Activated gamma-delta T cell (primary cell): ENCODE results near the gene CEBPB.
"Not testable (repeated sequence)": the region's sequence is repeated elsewhere in the genome, so short reads cannot be mapped to it uniquely, and the experiment has no call there.

Experiments
- DNase-seq: peaks from one replicate; lab custom pipeline; 2025; lab: John Stamatoyannopoulos, UW

The CEBPB gene

GRCh38 chr20:50193199-50193835 lies 2.7 kb downstream of the CEBPB start:
- DNase-seq = no peak

- DNase-seq = no peak
Measured at GRCh38 chr20:50193836-50194421, 3.3 kb downstream of the CEBPB start.

- DNase-seq = no peak
Measured at GRCh38 chr20:50194422-50194830, 3.8 kb downstream of the CEBPB start.

GRCh38 chr20:50194831-50195523 lies 4.3 kb downstream of the CEBPB start:
- no peak for DNase-seq

- no peak for DNase-seq
Measured at GRCh38 chr20:50195524-50196120, 5.0 kb downstream of the CEBPB start.

- no peak for DNase-seq
Measured at GRCh38 chr20:50196248-50196647, 5.6 kb downstream of the CEBPB start.

GRCh38 chr20:50196896-50197295 lies 6.3 kb downstream of the CEBPB start:
- no peak for DNase-seq

- DNase-seq = no peak
Measured at GRCh38 chr20:50197463-50198179, 7.0 kb downstream of the CEBPB start.

GRCh38 chr20:50198180-50198666 lies 7.6 kb downstream of the CEBPB start:
- no peak for DNase-seq

- no peak for DNase-seq
Measured at GRCh38 chr20:50198716-50199115, 8.1 kb downstream of the CEBPB start.

GRCh38 chr20:50199703-50200102 lies 9.1 kb downstream of the CEBPB start:
- no peak for DNase-seq

- DNase-seq = no peak
Measured at GRCh38 chr20:50200482-50201104, 10.0 kb downstream of the CEBPB start.

- DNase-seq = not testable (repeated sequence)
Measured at GRCh38 chr20:50201710-50202109, 11.1 kb downstream of the CEBPB start.

GRCh38 chr20:50202677-50203076 lies 12.0 kb downstream of the CEBPB start:
- DNase-seq = no peak

- no peak for DNase-seq
Measured at GRCh38 chr20:50203951-50204937, 13.6 kb downstream of the CEBPB start.

- DNase-seq = no peak
Measured at GRCh38 chr20:50207026-50207425, 16.4 kb downstream of the CEBPB start.

- DNase-seq = no peak
Measured at GRCh38 chr20:50208085-50208491, 17.5 kb downstream of the CEBPB start.

- not testable (repeated sequence) for DNase-seq
Measured at GRCh38 chr20:50208815-50209214, 18.2 kb downstream of the CEBPB start.

- DNase-seq = no peak
Measured at GRCh38 chr20:50210066-50210619, 19.5 kb downstream of the CEBPB start.

GRCh38 chr20:50211091-50211490 lies 20.5 kb downstream of the CEBPB start:
- DNase-seq = no peak
